ENCODE results near the gene FKBP2. TPM values are rescaled to one million over a fixed set of nuclear protein-coding genes. Genes with fewer than 3 reads are reported as not detected.
A peak's percentile ranks its signal among the peaks of the same experiment; 100 is the strongest.

Gene FKBP2
- total and polyA plus RNA-seq, 8 donors: 37.8 to 344 (median 53.3) TPM

- Histone ChIP-seq H3K27me3 (no peaks in the 10 kb centered on the region), H3K4me3 (no peak overlapping the region), H3K9me3 (no peaks in the 10 kb centered on the region), H3K27ac (no peak overlapping the region), H3K36me3 (peaks cover 0 to 19% (median 0%) of the 10 kb centered on the region in 3 donors), H3K4me1 (peaks cover 0 to 4% (median 4%) of the 10 kb centered on the region in 3 donors)
- FAIRE-seq: no peak
- DNase-seq: no peak
- no peak for TF ChIP-seq CTCF (IDR thresholded peaks at IDR 0.05)
- no peak for ATAC-seq
- intact Hi-C loops (cut with DNase I): no loop called here
- WGBS, 2 donors: 91 to 94% methylated on average over 35 of the region's 35 CpGs
These were observed 14.5 kb downstream of the FKBP2 start for GRCh38 chr11:64255135-64256128.

GRCh38 chr11:64256300-64256699 lies 15.4 kb downstream of the FKBP2 start:
- WGBS, 2 donors: 91 to 92% methylated on average over 15 of the region's 15 CpGs
- H3K27ac ChIP-seq: no peak overlapping the region
- ATAC-seq: no peak
- peaks cover 0 to 19% (median 0%) of the 10 kb centered on the region in 3 donors for H3K36me3 ChIP-seq
- H3K4me3 ChIP-seq: no peak overlapping the region
- peaks cover 0 to 4% (median 0%) of the 10 kb centered on the region in 3 donors for H3K4me1 ChIP-seq
- H3K9me3 ChIP-seq: no peaks in the 10 kb centered on the region
- H3K27me3 ChIP-seq: no peaks in the 10 kb centered on the region
- FAIRE-seq: no peak
- intact Hi-C loops (cut with DNase I): no loop called here
- TF ChIP-seq CTCF (IDR thresholded peaks at IDR 0.05): no peak
- peak in 3 of 6 donors; percentile 35 to 67 (median 50) for DNase-seq

- 91 to 93% methylated on average over 24 of the region's 24 CpGs for WGBS, 2 donors
- peaks cover 0 to 19% (median 0%) of the 10 kb centered on the region in 3 donors for H3K36me3 ChIP-seq
- H3K27ac ChIP-seq: no peak overlapping the region
- DNase-seq (peak in 3 of 6 donors; percentile 26 to 72 (median 51)), FAIRE-seq (no peak), ATAC-seq (no peak)
- no peaks in the 10 kb centered on the region for H3K4me1 ChIP-seq
- H3K4me3 ChIP-seq: no peak overlapping the region
- no peak for TF ChIP-seq CTCF (IDR thresholded peaks at IDR 0.05)
- H3K27me3 ChIP-seq: no peaks in the 10 kb centered on the region
- no peaks in the 10 kb centered on the region for H3K9me3 ChIP-seq
- intact Hi-C loops (cut with DNase I): no loop called here
These were observed 17.5 kb downstream of the FKBP2 start for GRCh38 chr11:64258356-64258755.

GRCh38 chr11:64258946-64259532 lies 18.1 kb downstream of the FKBP2 start:
- 92 to 93% methylated on average over 30 to 32 of the region's 32 CpGs for WGBS, 2 donors
- peaks cover 0 to 19% (median 0%) of the 10 kb centered on the region in 3 donors for H3K36me3 ChIP-seq

More at GRCh38 chr11:64258946-64259532, 18.1 kb downstream of the FKBP2 start:
- Histone ChIP-seq H3K27ac (no peak overlapping the region), H3K4me1 (no peaks in the 10 kb centered on the region), H3K27me3 (no peaks in the 10 kb centered on the region), H3K4me3 (no peak overlapping the region), H3K9me3 (no peaks in the 10 kb centered on the region)
- no peak for FAIRE-seq
- peak in 3 of 6 donors; percentile 40 to 80 (median 51) for DNase-seq
- ATAC-seq: no peak
- intact Hi-C loops (cut with DNase I): no loop called here
- TF ChIP-seq CTCF (IDR thresholded peaks at IDR 0.05): no peak

Measured in pancreas (tissue), 10 donors.